Spinal cord (tissue), 10 donors: Measurements from ENCODE around the gene TBPL2. TPM values are rescaled to one million over a fixed set of nuclear protein-coding genes. Genes with fewer than 3 reads are reported as not detected.
"Not testable (repeated sequence)": the region's sequence is repeated elsewhere in the genome, so short reads cannot be mapped to it uniquely, and the experiment has no call there.

Experiments used
- DNase-seq, 6 donors: peaks; one replicate each; pipeline versions ENCODE4 v3.0.0 to v3.0.0-alpha.2; 2013 to 2015; ENCODE audit warnings: low spot score in 6 of 6, low read depth in 4 of 6
- H3K27ac ChIP-seq: one replicate; pipeline ENCODE4 v1.5.1; 2013; ENCODE audit warnings: low read depth, low read length, control low read depth
- H3K27me3 ChIP-seq: one replicate; pipeline ENCODE4 v1.6.1; 2013; ENCODE audit warnings: low read length; ENCODE audit not compliant: control insufficient read depth, insufficient read depth
- H3K36me3 ChIP-seq: one replicate; pipeline ENCODE4 v1.6.1; 2013; ENCODE audit warnings: low read length; ENCODE audit not compliant: control insufficient read depth, insufficient read depth
- H3K4me1 ChIP-seq: one replicate; pipeline ENCODE4 v1.6.1; 2013; ENCODE audit warnings: low read length; ENCODE audit not compliant: control insufficient read depth, insufficient read depth
- H3K4me3 ChIP-seq: one replicate; pipeline ENCODE4 v1.5.1; 2013; ENCODE audit warnings: low read depth, low read length, control low read depth
- H3K9me3 ChIP-seq: one replicate; pipeline ENCODE4 v1.6.1; 2013; ENCODE audit warnings: low read length; ENCODE audit not compliant: control insufficient read depth, insufficient read depth
- WGBS: methylation state at CpG from one replicate; pipeline ENCODE4 v1.1.5; 2013; ENCODE audit warnings: missing lambda C conversion rate; ENCODE audit not compliant: insufficient coverage; 5-methylcytosine and 5-hydroxymethylcytosine counted together
- polyA plus RNA-seq, 2 donors: library from polyadenylated mRNA; unstranded; fragments of 120-200 nt; gene quantifications; one replicate each; pipeline ENCODE4 v1.2.1, GENCODE V29; 2013; ENCODE audit not compliant: insufficient read length in 2 of 2
- total RNA-seq, 2 donors: library from RNA; depleted of rRNA in 1 of 2; stranded (reverse); fragments of 120-200 nt in 1 of 2; fragments of >200 nt in 1 of 2; gene quantifications; one replicate each; pipeline versions ENCODE4 v1.2.3 to v1.2.4, GENCODE V29; 2013 to 2014
- donor health status: healthy.

The TBPL2 gene
- total and polyA plus RNA-seq, 4 donors = not detected

DNA sequence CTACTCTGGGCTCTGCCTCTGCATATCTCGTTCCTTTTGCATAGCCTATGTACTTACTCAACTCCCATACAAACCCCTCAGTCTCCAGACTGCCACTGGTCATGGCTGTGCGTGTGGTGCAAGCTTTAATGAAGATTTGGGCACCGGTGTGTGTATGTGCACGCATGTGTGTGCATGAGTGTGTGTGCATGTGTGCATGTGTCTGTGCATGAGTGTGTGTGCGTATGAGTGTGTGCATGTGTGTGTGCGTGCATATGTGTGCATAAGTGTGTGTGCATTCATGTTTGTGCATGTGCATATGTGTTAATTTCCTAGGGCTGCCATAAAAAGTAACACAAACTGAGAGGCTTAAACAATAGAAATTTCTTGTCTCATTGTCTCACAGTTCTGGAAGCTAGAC is 17.1 kb upstream of the TBPL2 start:
- 87% methylated on average over 5 of the region's 6 CpGs for WGBS
- no peak for DNase-seq
- no peak overlapping the region for H3K27ac ChIP-seq
- no peaks in the 10 kb centered on the region for H3K36me3 ChIP-seq
- H3K4me3 ChIP-seq = no peak overlapping the region
- no peaks in the 10 kb centered on the region for H3K9me3 ChIP-seq
- peaks cover 8% of the 10 kb centered on the region for H3K4me1 ChIP-seq
- no peaks in the 10 kb centered on the region for H3K27me3 ChIP-seq

DNA sequence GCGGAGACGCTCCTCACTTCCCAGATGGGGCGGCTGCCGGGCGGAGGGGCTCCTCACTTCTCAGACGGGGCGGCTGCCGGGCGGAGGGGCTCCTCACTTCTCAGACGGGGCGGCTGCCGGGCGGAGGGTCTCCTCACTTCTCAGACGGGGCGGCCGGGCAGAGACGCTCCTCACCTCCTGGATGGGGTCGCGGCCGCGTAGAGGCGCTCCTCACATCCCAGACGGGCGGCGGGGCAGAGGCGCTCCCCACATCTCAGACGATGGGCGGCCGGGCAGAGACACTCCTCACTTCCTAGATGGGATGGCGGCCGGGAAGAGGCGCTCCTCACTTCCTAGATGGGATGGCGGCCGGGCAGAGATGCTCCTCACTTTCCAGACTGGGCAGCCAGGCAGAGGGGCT is 16.0 kb upstream of the TBPL2 start:
- H3K9me3 ChIP-seq, H3K27me3 ChIP-seq, DNase-seq, H3K4me1 ChIP-seq, H3K36me3 ChIP-seq, H3K4me3 ChIP-seq, H3K27ac ChIP-seq: not testable (repeated sequence)
- WGBS = 93% methylated on average over 2 of the region's 34 CpGs

DNA sequence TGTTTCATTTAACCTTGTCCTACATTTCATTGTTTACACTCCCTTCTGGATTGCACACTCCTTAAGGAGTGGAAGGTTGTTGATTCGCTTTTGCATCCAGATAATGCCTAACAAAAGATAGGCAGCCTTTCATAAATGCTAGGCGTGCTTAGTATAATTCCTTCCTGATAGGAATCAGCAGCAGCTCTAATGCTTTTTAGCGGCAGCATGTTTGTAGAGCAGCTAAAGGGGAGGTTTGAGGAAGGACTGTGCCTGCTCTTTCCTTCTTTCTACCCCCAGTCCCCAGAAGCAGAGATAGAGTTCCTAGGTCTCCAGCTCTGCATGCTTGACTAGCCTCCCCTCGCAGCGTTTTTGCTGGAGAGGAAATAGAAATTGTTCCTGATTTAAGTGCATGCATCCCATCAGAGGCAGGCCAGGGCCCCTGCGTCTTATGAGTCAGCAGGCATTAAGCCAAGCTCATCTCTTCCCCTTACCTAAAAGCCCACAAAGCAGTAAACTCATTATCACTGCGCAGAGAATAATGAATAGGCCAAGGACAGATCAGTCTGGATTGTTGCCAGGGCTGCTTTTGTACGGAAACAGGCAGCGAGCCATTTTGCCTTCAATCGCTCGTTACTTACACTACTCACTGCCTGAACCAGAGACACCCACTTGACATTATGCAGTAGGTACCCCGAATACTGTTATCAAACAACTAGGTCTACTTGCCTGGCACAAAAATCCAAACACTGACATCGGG is 14.0 kb upstream of the TBPL2 start:
- H3K4me1 ChIP-seq = peaks cover 8% of the 10 kb centered on the region
- H3K36me3 ChIP-seq = no peaks in the 10 kb centered on the region
- DNase-seq = peak; percentile 30 to 93 (median 50)
- peaks cover 2% of the 10 kb centered on the region for H3K27me3 ChIP-seq
- no peak overlapping the region for H3K27ac ChIP-seq
- H3K9me3 ChIP-seq = no peaks in the 10 kb centered on the region
- 6% methylated on average over 7 of the region's 13 CpGs for WGBS
- no peak overlapping the region for H3K4me3 ChIP-seq

DNA sequence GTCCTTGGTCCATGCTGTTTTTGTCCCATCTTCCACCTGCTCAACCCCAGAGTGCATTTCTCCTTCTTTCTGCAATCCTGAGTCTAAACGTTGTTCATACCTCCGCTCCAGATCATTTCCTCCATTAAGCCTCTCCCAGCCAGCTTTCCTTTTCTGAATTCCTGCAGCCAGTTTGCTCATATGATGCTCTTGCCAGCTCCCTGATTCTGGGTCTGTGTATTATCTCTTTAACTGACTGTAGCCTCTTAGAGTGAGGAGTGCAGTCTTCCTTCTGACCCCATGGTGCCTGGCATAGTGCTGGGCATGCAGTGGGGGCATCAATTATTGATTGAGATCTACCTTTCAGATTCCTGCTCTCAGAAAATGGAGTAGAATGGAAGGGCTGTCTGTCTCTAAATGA is 11.5 kb upstream of the TBPL2 start:
- Histone ChIP-seq H3K9me3 (no peaks in the 10 kb centered on the region), H3K27ac (no peak overlapping the region), H3K4me1 (peaks cover 8% of the 10 kb centered on the region), H3K36me3 (no peaks in the 10 kb centered on the region), H3K4me3 (no peak overlapping the region), H3K27me3 (peaks cover 2% of the 10 kb centered on the region)
- WGBS = 77% methylated on average over 2 of the region's 2 CpGs
- DNase-seq = no peak

DNA sequence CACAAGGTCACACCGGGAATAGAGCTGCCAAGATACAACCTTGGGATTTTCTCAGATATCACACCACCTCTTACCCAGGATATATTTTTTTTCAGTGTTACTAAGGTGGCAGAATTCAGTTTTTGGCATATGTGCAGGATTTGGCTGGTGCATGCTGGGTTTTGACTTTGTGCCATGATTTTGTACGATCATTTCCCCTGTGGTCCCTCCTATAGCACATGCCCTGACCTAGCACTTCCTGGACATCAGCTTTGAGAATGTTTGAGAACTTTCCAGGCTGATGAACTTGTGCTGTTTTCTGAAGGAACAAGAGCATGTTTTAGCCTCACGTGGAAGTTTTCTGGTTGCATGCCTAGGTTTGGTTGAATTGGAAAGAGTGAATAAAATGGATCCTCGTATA is 11.0 kb upstream of the TBPL2 start:
- Histone ChIP-seq H3K27me3 (peaks cover 2% of the 10 kb centered on the region), H3K4me1 (peaks cover 8% of the 10 kb centered on the region), H3K36me3 (no peaks in the 10 kb centered on the region), H3K27ac (no peak overlapping the region), H3K4me3 (no peak overlapping the region), H3K9me3 (no peaks in the 10 kb centered on the region)
- 17% methylated on average over 1 of the region's 4 CpGs for WGBS
- no peak for DNase-seq

DNA sequence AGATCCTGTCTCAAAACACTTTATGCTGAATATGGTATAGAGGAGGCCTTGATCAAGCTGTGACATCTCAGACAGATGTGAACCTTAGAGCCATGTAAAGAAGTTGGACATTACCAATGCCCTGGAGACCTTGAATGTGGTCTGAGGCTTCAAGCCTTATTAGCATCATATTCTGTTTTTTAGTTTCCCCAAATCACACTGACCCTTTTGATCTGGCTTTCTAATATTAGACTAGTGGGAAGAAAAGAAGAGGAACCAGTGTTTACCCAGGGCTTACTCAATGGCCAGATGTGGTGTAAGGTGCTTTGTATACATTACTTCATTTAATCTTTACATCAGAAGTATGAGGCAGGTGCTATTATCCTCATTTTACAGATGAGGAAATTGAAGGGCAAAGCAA is 10.6 kb upstream of the TBPL2 start:
- no peak for DNase-seq
- Histone ChIP-seq H3K27me3 (peaks cover 2% of the 10 kb centered on the region), H3K9me3 (no peaks in the 10 kb centered on the region), H3K4me1 (peaks cover 8% of the 10 kb centered on the region), H3K36me3 (no peaks in the 10 kb centered on the region), H3K27ac (no peak overlapping the region), H3K4me3 (no peak overlapping the region)

DNA sequence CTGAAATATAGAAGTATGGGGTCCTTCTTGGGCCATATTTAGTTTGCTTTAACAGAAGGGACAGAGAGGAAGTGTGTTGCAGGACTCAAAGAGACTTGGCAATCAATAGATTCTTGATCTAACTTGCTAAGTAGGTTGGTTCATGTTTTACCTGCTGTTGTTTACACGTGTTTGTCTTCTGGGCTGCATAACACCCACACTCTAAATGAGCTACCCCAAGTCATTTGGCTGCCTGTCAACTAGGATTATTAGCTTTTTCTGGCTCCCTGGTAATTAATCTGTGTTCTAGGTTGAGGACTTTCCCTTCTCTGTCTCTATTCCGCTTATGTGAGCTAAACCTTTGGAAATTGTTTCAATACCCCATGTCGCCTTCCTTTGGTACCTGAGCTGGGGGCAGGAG is 10.1 kb upstream of the TBPL2 start:
- Histone ChIP-seq H3K27ac (no peak overlapping the region), H3K36me3 (no peaks in the 10 kb centered on the region), H3K4me1 (peaks cover 8% of the 10 kb centered on the region), H3K9me3 (no peaks in the 10 kb centered on the region), H3K4me3 (no peak overlapping the region), H3K27me3 (peaks cover 2% of the 10 kb centered on the region)
- peak in 1 of 6 donors; percentile 53 for DNase-seq
- no CpG with 5 or more reads among the region's 3 CpGs for WGBS

DNA sequence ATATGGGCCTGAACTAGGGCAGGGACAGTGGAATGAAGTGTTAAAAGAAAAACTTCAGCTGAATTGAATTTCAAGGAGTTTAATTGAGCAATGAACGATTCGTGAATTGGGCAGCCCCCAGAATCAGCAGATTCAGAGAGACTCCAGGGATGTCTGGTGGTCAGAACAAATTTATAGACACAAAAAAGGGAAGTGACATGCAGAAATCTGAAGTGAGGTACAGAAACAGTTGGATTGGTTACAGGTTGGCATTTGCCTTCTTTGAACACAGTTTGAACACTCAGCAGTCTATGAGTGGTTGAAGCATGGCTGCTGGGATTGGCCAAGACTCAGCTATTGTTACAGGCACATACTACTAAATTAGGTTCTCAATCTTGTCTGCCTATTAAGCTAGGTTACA is 9.7 kb upstream of the TBPL2 start:
- Histone ChIP-seq H3K9me3 (no peaks in the 10 kb centered on the region), H3K4me3 (no peak overlapping the region), H3K27ac (no peak overlapping the region), H3K4me1 (peaks cover 8% of the 10 kb centered on the region), H3K36me3 (no peaks in the 10 kb centered on the region), H3K27me3 (peaks cover 2% of the 10 kb centered on the region)
- DNase-seq = no peak
- 88% methylated on average over 2 of the region's 2 CpGs for WGBS

DNA sequence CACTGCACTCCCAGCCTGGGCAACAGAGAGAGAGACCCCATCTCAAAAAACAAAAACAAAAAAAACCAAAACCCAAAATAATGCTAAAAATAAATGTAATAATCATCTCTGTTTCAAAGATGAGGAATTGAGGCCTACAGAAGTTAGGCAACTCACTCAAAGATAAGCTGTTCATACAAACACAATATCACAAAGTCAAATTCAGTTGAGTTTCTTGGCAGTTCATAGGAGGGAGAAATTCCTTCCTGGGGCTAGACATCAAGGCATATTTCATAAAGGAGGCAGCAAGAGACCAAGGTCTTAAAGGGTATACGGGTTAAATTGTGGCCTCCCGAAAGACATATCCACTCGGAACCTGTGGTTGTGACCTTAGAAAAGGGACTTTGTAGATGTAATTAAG is 8.7 kb upstream of the TBPL2 start:
- DNase-seq = no peak
- Histone ChIP-seq H3K36me3 (no peaks in the 10 kb centered on the region), H3K27ac (no peak overlapping the region), H3K27me3 (peaks cover 2% of the 10 kb centered on the region), H3K9me3 (no peaks in the 10 kb centered on the region), H3K4me1 (no peaks in the 10 kb centered on the region), H3K4me3 (no peak overlapping the region)
- WGBS = no CpG with 5 or more reads among the region's 3 CpGs

DNA sequence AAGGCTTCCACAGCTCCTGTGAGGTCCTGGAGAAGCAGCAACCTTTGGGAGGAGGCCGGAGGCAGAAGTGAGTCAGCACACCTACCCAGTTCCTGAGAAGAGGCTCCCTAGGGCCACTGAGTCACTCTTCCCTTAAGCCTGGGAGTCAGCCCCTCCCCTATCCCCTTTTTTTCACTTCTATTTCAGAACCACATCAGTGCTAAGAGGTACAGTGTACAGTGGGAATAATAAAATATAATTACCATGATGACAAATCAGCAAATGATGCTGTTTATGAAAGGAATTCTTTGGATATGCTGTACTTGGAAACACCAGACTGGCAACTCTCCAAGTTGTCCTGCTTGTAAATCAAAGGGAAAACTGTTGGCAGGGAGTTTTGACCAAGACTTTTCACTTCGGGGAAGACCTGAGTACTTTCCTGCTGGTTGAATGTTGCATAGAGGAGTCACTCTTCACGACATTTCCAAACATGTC is 7.8 kb upstream of the TBPL2 start:
- Histone ChIP-seq H3K9me3 (no peaks in the 10 kb centered on the region), H3K36me3 (no peaks in the 10 kb centered on the region), H3K27ac (no peak overlapping the region), H3K4me3 (no peak overlapping the region), H3K27me3 (peaks cover 2% of the 10 kb centered on the region), H3K4me1 (no peaks in the 10 kb centered on the region)
- no peak for DNase-seq
- 83% methylated on average over 1 of the region's 3 CpGs for WGBS
